MCF 10A (cell line): ENCODE results near the gene CRISP1. TPM values are rescaled to one million over a fixed set of nuclear protein-coding genes. Genes with fewer than 3 reads are reported as not detected.

Experiments used
- BruUV-seq: library from RNA; stranded (reverse); fragments of 400-500 nt; replicated peaks from 2 replicates; lab custom pipeline; 2021; lab: Mats Ljungman, UMichigan
- CTCF ChIA-PET: fragments of 300-600 bp; sonication (Branson Sonifier 250); formaldehyde crosslinking; extraction: SDS; loops from one replicate; lab custom pipeline; 2021; ENCODE audit warnings: antibody characterized with exemption, inconsistent platforms; lab: Yijun Ruan, JAX
- POLR2A ChIA-PET: fragments of 300-600, 350-650 bp; sonication (Branson Sonifier 250); formaldehyde crosslinking; extraction: SDS; loops from one replicate; lab custom pipeline; 2020; ENCODE audit warnings: antibody characterized with exemption, inconsistent platforms; lab: Yijun Ruan, JAX
- DNase-seq: peaks from one replicate; pipeline ENCODE4 v3.0.0-alpha.2; 2018; ENCODE audit not compliant: unreplicated experiment
- H3K27ac Mint-ChIP-seq: one replicate; pipeline ENCODE4 v1.8.0; 2022; ENCODE audit warnings: mild to moderate bottlenecking, low read depth, mixed read lengths; ENCODE audit not compliant: unreplicated experiment
- H3K27me3 Mint-ChIP-seq: one replicate; pipeline ENCODE4 v1.8.0; 2022; ENCODE audit warnings: mixed read lengths; ENCODE audit not compliant: insufficient read depth, unreplicated experiment
- H3K36me3 Mint-ChIP-seq: one replicate; pipeline ENCODE4 v1.8.0; 2022; ENCODE audit warnings: mild to moderate bottlenecking, moderate library complexity, mixed read lengths; ENCODE audit not compliant: insufficient read depth, unreplicated experiment
- H3K4me1 Mint-ChIP-seq: one replicate; pipeline ENCODE4 v1.8.0; 2022; ENCODE audit warnings: mixed read lengths; ENCODE audit not compliant: insufficient read depth, unreplicated experiment
- H3K4me3 Mint-ChIP-seq: one replicate; pipeline ENCODE4 v1.8.0; 2022; ENCODE audit warnings: mild to moderate bottlenecking, moderate library complexity, mixed read lengths; ENCODE audit not compliant: unreplicated experiment
- H3K9me3 Mint-ChIP-seq: one replicate; pipeline ENCODE4 v1.8.0; 2022; ENCODE audit warnings: mixed read lengths; ENCODE audit not compliant: unreplicated experiment
- CTCF ChIP-seq: fragments of 200-600 bp; IDR thresholded peaks from one replicate; pipeline ENCODE4 v1.8.0; 2022; ENCODE audit warnings: antibody characterized with exemption, mild to moderate bottlenecking; ENCODE audit not compliant: unreplicated experiment
- intact Hi-C: fragments of 100-400 bp; cut with micrococcal nuclease; formaldehyde crosslinking; loops from 2 replicates; pipeline ENCODE4 v1.14.1; 2022
- total RNA-seq: library from RNA; stranded (reverse); gene quantifications from 2 replicates; pipeline ENCODE4 v1.2.3, GENCODE V29; 2022

The CRISP1 gene
- total RNA-seq, 1 experiment from 2014 or later = not detected

DNA sequence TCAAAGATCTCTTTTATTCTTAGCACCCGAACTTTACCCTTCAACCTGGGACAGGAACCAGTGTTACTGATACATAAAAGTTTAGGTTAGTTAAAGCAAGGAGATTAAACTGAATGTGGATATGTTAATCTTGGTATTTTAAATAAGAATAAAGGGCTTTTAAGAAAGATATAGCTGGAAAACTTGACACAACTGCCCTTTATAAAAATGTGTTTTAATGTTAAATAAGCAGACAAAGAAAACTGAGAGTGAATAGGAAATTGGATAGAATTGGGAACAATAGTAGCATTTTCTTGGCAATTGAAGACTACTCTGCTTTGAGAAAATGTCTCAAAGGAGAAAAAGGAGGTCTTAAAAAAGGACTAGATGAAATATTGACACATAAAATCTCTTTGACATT lies 45.9 kb upstream of the CRISP1 start:
- Mint-ChIP-seq H3K4me3 (no peak overlapping the region), H3K27ac (no peak overlapping the region), H3K9me3 (no peaks in the 10 kb centered on the region), H3K27me3 (no peaks in the 10 kb centered on the region), H3K4me1 (no peaks in the 10 kb centered on the region), H3K36me3 (no peaks in the 10 kb centered on the region)
- CTCF ChIA-PET = interaction anchor here (0.6 kb wide), 1 partner anchor 29 kb away, joined by 3 read pairs; no protein-coding TSS in a partner anchor
- TF ChIP-seq CTCF = no peak
- intact Hi-C loops = no loop called here
- POLR2A ChIA-PET = no interaction called here
- BruUV-seq = no TSS peak
- no peak for DNase-seq

GRCh38 chr6:49911252-49911651 lies 44.9 kb upstream of the CRISP1 start:
- POLR2A ChIA-PET = no interaction called here
- no TSS peak for BruUV-seq
- Mint-ChIP-seq H3K4me1 (no peaks in the 10 kb centered on the region), H3K27ac (no peak overlapping the region), H3K27me3 (no peaks in the 10 kb centered on the region), H3K36me3 (no peaks in the 10 kb centered on the region), H3K9me3 (no peaks in the 10 kb centered on the region), H3K4me3 (no peak overlapping the region)
- TF ChIP-seq CTCF = no peak
- no peak for DNase-seq
- CTCF ChIA-PET = no interaction called here
- intact Hi-C loops = no loop called here

DNA sequence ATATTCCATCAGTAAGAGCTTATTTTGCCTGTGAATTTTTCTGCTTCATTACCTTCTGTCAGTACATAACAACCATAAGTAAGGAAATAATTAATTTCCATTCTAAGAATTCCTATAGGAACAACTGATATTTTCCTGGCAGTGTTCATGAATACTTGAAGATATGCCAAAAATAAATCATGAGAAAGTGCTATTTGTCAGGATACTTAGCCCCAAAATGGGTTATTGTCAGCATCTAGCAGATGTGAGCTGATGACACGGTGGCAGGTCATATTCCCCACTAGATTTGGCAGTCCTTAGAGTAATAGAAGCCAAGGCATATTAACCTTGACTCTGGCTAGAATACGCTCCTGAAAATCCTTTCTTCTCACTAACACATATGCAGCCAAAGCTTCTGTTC lies 43.2 kb upstream of the CRISP1 start:
- Mint-ChIP-seq H3K4me1 (no peaks in the 10 kb centered on the region), H3K36me3 (no peaks in the 10 kb centered on the region), H3K27ac (no peak overlapping the region), H3K9me3 (no peaks in the 10 kb centered on the region), H3K4me3 (no peak overlapping the region), H3K27me3 (no peaks in the 10 kb centered on the region)
- BruUV-seq = no TSS peak
- intact Hi-C loops = no loop called here
- CTCF ChIA-PET = interaction anchor here (0.7 kb wide), 1 partner anchor 19 kb away, joined by 3 read pairs; no protein-coding TSS in a partner anchor
- POLR2A ChIA-PET = no interaction called here
- TF ChIP-seq CTCF = no peak
- DNase-seq = no peak

DNA sequence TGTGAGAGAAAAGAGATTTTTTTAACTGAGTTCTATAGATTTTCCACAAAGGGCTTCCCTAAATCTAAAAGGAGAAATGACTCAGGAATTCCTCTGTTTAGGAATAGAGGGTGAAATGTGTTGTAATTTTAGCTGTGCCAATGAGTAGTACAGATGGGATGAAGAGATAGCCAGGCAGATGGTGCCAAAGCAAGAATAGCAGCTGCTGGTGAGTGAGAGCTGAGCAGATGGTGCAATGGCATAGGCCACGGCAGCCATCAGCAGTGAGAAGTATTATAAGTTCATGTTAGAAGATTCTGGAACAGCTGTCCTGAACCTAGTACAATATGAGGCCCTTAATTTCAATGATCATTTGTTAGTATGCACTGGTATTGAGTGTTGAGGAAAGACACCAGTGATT lies 40.2 kb upstream of the CRISP1 start:
- no peak for TF ChIP-seq CTCF
- no peaks in the 10 kb centered on the region for H3K36me3 Mint-ChIP-seq
- H3K27ac Mint-ChIP-seq = peak overlapping the region; percentile 43
- DNase-seq = peak; percentile 53
- no peak overlapping the region for H3K4me3 Mint-ChIP-seq
- BruUV-seq = no TSS peak
- no peaks in the 10 kb centered on the region for H3K9me3 Mint-ChIP-seq
- intact Hi-C loops = no loop called here
- CTCF ChIA-PET = no interaction called here
- POLR2A ChIA-PET = interaction anchor here (1.2 to 1.4 kb wide), 2 partner anchors 8 to 10 kb away, joined by 3 to 4 read pairs; no protein-coding TSS in a partner anchor
- peaks cover 22% of the 10 kb centered on the region for H3K27me3 Mint-ChIP-seq
- H3K4me1 Mint-ChIP-seq = no peaks in the 10 kb centered on the region
